Measurements from ENCODE around the gene IZUMO4. TPM values are rescaled to one million over a fixed set of nuclear protein-coding genes. Genes with fewer than 3 reads are reported as not detected.
"Not testable (repeated sequence)": the region's sequence is repeated elsewhere in the genome, so short reads cannot be mapped to it uniquely, and the experiment has no call there.

Gene IZUMO4
- total RNA-seq, 1 experiment from 2014 or later: 0.15 TPM

GRCh38 chr19:2122251-2122650 is 25.5 kb downstream of the IZUMO4 start:
- DNase-seq (ENCODE audit: low read depth): no peak

DNA sequence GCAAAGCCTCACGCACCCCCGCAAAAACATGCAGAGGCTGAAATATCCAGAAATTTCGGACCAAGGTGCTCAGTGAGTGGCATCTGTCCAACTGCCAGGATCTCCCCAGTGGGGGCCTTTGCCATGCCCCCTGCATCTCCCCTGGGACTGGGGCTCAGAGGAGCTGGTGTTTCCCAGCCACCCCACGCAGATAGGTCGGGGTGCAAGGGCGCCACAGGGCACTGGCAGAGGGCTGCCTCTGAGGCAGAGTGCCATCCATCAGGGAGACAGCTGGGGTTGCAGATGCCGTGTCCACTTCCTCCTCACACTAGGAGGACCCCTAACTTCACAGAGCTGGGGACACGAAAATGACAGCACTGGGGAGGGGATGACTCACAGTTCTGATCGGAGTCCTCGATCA is 26.3 kb downstream of the IZUMO4 start:
- no peak for DNase-seq (ENCODE audit: low read depth)

DNA sequence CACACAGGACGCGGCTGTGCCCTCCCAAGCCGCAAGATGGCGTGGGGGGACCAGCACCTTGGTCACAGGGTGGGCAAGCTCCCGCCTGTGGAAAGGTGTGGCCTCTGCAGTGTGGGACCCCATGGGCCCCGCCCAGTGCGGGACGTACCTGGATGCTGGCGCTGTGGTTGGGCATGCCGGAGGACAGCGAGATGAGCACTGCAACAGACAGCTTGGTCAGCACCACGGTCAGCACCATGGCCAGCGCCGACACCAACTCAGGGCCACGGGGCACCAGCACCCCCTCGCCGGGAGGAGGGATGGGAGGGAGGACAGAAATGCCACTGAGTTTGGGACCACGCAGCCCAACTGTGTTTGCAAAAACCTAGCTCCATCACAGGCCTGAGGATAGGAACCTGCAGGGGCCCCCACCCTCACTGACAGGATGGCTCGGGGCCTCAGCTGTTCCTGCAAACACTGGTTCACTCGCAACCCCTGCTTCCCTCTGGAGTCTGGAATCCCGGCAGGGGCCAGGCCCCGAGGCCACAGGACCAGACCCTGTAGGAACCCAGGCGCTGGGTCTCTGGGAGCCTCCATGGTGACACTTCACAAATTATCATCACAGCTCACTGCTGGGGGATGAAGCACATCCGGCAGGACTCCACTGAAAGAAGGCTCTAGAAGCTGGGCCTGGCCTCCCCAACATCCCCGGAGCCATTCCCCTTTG is 27.1 kb downstream of the IZUMO4 start:
- no peak for DNase-seq (ENCODE audit: low read depth)

DNA sequence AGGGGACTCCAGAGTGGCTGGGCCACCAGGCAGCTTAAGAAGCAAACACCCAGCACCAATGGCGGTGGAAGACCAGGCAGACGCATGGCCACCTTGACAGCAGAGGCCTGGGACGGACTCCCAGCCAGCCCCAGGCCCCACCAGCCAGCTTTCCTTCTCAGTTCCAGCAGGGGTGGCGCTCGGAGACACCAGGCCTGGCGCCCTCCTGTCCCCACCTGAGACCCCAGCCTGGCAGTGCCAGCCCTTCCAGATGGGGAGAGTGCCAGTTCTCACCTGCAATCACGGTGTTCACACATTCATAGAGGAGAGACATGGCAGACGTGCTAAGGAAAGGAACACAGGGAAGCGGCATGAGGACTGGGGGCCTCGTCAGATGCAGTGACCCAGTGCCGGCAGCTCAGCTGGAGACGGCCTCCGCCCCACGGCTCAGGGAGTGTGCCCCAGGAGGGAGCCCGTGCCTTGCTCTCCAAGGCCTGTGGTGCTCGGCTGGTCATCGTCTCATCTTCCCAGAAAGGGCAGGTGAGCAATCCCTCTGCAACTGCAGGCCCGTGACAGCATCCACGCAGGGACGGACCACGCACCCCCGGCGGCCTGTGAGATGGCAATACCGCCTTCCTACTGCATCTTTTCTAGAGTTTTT is 30.3 kb downstream of the IZUMO4 start:
- DNase-seq (ENCODE audit: low read depth): no peak

GRCh38 chr19:2127758-2128157 is 31.0 kb downstream of the IZUMO4 start:
- no peak for DNase-seq (ENCODE audit: low read depth)

DNA sequence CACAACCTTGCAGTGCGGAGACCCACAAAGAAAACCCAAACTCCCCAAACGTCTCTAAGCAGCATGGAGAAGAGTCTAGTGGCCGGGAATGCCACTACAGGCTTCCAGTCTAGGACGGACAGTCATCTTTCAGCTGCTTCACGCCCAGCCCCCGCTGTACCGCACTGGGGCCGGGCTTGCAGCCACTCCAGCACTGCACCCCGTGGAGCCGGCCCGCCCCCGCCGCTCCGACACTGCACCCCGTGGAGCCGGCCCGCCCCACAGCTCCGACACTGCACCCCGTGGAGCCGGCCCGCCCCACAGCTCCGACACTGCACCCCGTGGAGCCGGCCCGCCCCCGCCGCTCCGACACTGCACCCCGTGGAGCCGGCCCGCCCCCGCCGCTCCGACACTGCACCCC is 31.5 kb downstream of the IZUMO4 start:
- DNase-seq (ENCODE audit: low read depth): not testable (repeated sequence)

DNA sequence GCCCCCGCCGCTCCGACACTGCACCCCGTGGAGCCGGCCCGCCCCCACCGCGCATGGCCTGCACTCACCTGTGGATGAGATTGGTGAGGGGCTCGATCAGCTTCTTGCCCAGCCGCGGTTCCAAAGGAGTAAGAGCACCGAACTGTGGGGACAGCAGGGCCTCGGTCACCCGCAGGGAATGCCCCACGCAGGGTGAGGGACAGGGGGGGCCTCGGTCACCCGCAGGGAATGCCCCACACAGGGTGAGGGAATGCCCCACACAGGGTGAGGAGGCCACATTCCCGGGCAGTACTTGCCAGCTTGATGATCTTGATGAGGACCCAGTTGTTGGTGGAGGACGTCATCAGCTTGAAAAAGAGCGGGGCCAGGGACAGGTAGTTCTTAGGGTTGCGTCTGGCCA is 32.3 kb downstream of the IZUMO4 start:
- no peak for DNase-seq (ENCODE audit: low read depth)

DNA sequence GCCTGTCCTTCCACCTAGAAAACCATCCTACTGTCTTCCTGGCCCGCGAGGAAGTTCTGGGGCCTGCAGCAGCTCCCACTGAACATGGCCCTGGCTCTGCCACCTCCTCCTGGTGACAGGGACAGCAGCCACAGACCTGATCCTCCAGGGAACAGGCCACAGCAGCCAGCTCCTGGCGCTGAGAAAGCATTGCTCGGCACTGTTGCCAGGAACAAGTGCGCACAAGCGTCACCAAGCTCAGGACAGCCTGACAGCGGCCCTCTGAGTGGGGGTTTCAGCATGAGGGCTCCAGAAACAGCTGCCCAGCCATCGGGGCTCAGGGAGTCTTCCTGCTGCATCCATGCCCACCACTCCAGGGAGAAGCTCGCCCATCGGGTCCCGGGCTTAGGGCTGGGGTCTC is 32.8 kb downstream of the IZUMO4 start:
- no peak for DNase-seq (ENCODE audit: low read depth)

DNA sequence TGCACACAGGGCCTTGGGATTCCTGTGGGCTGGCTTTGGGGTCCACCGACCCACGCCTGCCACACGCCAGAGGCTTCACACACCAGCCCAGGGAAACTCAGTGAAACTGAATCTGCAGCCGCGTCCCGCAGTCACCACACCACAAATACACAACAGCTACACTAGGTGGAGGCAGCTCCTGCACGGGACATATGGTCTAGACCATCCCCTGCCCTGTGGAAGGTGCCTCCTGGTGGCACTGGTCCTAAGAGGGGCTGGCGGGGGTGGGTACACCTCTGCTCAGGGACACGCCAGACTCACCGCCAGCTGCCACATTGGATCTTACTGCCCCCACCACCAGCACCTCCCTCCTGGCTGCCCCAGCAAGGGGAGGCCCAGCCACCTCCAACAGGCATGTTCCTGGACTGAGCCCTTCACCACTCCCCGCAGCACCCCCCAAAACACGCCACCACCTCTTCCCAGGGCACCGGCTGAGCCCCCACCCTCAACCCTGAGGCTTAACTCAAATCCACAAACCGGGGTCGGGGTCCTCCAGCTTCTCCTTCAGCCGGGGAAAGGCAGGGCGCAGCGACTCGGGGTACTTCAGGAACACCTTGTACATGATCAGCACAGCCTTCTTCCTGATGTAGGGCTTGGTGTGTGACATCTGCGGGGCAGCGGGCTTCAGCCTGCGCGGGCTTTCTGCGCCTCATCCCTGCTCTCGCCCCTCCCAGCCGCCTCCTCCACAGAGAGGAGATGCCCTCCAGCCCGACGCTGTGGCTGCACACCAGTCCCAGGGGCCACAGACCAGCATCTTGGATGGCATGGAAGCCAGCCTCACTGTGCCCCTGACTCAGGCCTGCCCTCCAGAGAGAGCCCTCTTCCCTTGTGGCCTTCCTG is 33.4 kb downstream of the IZUMO4 start:
- DNase-seq (ENCODE audit: low read depth): no peak

DNA sequence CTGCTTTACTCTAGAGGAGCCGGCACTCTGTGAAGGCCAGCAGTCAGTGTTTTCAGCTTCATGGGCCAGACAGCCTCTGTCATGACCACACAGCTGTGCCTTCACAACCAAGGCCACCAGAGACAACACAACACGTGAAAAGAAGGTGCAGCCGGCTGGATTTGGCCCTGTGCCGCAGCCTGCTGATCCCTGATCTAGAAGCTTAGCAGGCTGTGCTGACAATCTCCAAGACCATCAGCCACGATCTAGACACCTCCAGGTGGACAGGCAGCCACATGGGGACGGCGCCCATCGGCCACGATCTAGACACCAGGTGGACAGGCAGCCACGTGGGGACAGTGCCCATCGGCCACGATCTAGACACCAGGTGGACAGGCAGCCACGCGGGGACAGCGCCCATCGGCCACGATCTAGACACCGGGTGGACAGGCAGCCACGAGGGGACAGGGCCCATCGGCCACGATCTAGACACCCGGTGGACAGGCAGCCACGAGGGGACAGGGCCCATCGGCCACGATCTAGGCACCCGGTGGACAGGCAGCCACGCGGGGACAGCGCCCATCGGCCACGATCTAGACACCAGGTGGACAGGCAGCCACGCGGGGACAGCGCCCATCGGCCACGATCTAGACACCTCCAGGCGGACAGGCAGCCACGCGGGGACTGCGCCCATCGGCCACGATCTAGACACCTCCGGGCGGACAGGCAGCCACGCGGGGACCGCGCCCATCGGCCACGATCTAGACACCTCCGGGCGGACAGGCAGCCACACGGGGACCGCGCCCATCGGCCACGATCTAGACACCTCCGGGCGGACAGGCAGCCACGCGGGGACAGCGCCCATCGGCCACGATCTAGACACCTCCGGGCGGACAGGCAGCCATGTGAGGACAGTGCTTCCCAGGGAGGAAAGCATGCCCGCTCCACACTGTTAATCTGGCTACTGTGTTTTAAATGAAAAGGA is 34.6 kb downstream of the IZUMO4 start:
- not testable (repeated sequence) for DNase-seq (ENCODE audit: low read depth)

DNA sequence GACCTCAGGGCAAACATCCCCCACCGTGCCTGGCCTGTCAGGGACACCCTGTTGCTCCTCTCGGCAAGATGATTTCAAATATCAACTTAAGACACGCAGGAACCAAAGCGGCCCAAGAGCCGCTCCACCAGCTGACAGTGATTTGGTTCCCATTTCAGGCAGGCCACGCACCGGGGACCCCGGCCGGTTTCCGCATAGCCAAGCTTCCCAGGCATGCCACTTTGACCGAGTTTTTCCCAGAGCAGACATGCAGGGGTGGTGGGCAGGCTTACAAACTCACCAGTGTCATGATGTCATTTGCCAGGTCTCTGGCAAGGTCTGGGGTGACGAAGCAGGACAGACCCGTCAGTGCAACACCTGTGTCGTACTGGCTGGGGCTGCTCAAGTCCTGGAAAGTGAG is 35.5 kb downstream of the IZUMO4 start:
- DNase-seq (ENCODE audit: low read depth): no peak

- no peak for DNase-seq (ENCODE audit: low read depth)
Measured at GRCh38 chr19:2132731-2133490, 36.2 kb downstream of the IZUMO4 start.

DNA sequence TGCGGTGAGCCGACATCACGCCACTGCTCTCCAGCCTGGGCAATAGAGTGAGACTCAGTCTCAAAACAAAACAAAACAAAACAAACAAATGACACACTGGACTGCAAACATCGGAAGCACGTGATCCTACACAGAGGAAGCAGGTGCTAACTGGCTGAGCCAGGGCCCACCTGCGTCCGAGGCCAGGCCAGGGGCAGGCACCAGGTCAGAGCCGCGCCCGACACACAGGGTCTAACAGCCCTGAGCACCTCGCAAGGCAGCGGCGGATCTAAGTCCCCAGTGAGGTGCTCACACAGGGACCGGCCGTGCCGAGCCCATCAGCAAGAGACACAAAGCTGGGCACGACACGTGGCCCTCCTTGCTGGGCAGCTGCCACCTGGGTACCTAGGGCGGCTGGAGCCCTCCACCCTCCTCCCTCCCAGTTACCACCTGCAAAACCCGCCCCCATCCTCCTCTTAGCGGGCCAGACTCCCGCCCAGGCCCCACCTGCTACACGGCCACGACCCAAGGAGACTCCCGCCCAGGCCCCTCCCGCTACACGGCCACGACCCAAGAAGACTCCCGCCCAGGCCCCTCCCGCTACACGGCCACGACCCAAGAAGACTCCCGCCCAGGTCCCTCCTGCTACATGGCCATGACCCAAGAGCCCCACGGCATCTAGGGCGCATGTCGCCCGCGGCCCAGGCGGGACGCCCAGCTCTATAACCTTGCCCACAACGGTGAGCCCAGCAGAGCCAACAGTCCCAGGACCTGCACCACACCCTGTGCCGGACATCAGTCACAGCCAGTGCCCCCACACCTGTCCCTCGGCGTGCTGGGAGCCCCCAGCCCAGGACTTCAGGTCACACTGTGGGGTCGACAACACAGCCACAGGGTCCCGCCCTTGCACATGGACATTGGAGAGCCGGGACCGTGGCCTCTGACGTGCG is 39.0 kb downstream of the IZUMO4 start:
- no peak for DNase-seq (ENCODE audit: low read depth)

DNA sequence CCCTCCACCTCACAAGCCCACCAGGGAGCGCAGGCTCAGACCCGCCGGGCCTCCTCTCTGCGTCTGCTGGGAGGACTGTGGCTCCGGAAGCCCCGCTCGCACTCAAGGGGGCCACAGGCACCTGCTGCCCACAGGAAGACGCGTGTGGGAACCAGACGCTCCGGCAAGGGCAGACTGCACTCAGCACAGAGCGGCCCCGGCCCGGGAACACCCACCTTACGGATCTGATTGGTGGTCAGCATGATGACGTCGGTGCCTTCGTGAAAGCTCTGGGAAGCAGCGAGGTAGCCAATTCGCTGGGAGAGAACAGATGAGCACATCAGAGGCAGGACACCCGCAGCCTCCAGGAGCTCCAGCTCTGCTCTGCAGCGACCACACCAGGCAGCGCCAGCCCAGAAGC is 40.1 kb downstream of the IZUMO4 start:
- DNase-seq (ENCODE audit: low read depth): no peak

DNA sequence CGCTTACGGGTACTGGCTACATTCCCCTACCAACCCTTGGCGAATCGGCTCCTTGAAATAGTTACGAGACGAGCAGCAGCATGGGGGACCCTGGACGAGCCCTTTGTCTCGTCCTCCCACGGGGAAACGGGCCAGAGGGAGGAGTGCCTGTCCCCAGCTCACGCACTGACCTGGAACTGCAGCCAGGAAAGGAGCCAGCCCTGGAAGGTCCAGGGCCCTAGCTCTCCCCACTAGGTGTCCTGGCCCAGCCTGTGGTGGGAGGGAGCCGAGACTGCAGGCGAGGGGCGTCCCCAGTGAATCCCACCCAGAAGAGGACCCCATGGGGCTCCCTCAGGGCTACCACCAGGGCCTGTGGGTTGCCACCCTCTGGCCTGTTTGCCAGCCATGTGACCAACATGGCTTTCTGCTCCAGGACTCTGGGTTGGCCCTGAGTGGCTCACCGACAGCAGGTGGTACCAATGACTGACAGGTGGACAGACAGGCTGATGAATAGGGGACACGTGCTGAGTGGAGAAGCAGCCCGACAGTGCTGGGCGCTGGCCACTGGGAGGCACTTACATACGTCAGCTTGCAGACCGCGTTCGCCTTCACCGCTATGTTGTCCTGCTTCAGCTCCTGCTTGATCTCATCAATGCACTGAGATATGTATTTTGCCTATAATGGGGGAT is 41.5 kb downstream of the IZUMO4 start:
- DNase-seq (ENCODE audit: low read depth): no peak

GRCh38 chr19:2139385-2140137 is 42.8 kb downstream of the IZUMO4 start:
- no peak for DNase-seq (ENCODE audit: low read depth)

- DNase-seq (ENCODE audit: low read depth): no peak
Measured at GRCh38 chr19:2140138-2140569, 43.4 kb downstream of the IZUMO4 start.

DNA sequence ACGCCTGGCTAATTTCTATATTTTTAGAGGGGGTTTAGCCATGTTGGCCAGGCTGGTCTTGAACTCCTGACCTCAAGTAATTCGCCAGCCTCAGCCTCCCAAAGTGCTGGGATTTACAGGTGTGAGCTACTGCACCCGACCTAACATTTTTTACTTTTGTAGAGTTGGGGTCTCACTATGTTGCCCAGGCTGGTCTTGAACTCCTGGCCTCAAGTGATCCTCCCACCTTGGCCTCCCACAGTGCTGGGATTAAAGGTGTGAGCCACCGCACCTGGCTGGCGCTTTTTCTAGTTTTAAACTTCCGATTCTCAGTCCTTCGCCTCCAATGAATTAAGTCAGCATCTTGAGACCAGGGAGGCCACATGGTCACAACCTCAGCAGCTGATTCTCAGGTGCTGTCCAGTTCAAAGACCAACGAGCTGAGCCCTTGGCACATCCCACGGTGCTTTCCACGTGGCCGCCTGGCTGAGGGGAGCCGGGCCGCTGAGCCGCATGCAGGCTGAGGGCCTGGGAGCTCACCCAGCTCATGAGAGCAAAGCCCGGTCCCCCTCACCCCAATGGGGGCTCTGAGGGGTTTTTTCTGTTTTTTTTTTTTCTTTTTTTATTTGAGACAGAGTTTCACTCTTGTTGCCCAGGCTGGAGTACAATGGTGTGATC is 45.6 kb downstream of the IZUMO4 start:
- no peak for DNase-seq (ENCODE audit: low read depth)

Data from M059J (cell line).